NCI-H1048 (cell line): ENCODE measurements around the gene PSMB5.

ENCODE experiments used
- DNase-seq: peaks from one replicate; lab custom pipeline; 2025; lab: John Stamatoyannopoulos, UW

The PSMB5 gene

GRCh38 chr14:23034498-23035302 is at the start of gene PSMB5:
Gene PSMB5 (minus strand): TSS chr14:23034900. CDS start chr14:23034881, 19 bp downstream.
- no peak for DNase-seq

- no peak for DNase-seq
These were observed 45.8 kb upstream of the PSMB5 start for GRCh38 chr14:23080474-23080873.

GRCh38 chr14:23079716-23080115 is 45.0 kb upstream of the PSMB5 start:
- DNase-seq = no peak

- no peak for DNase-seq
These were observed 44.0 kb upstream of the PSMB5 start for GRCh38 chr14:23078692-23079116.

GRCh38 chr14:23077962-23078361 is 43.3 kb upstream of the PSMB5 start:
- no peak for DNase-seq

GRCh38 chr14:23076785-23077408 is 42.2 kb upstream of the PSMB5 start:
- no peak for DNase-seq

- DNase-seq = no peak
These were observed 40.2 kb upstream of the PSMB5 start for GRCh38 chr14:23074906-23075305.

GRCh38 chr14:23071921-23072539 is 37.3 kb upstream of the PSMB5 start:
- DNase-seq = no peak

- DNase-seq = no peak
These were observed 36.7 kb upstream of the PSMB5 start for GRCh38 chr14:23071244-23071920.

GRCh38 chr14:23070262-23071129 is 35.8 kb upstream of the PSMB5 start:
- no peak for DNase-seq

GRCh38 chr14:23069413-23069806 is 34.7 kb upstream of the PSMB5 start:
- DNase-seq = no peak

- no peak for DNase-seq
These were observed 34.2 kb upstream of the PSMB5 start for GRCh38 chr14:23068789-23069412.

GRCh38 chr14:23067847-23068788 is 33.4 kb upstream of the PSMB5 start:
- DNase-seq = no peak

- no peak for DNase-seq
These were observed 32.4 kb upstream of the PSMB5 start for GRCh38 chr14:23066855-23067744.

GRCh38 chr14:23066368-23066767 is 31.7 kb upstream of the PSMB5 start:
- DNase-seq = no peak

- no peak for DNase-seq
These were observed 28.9 kb upstream of the PSMB5 start for GRCh38 chr14:23063601-23064000.

GRCh38 chr14:23062002-23062401 is 27.3 kb upstream of the PSMB5 start:
- no peak for DNase-seq

GRCh38 chr14:23060536-23061260 is 26.0 kb upstream of the PSMB5 start:
- DNase-seq = no peak
